Endothelial cell of umbilical vein (primary cell): Measurements from ENCODE around the gene CD34. TPM values are rescaled to one million over a fixed set of nuclear protein-coding genes. Genes with fewer than 3 reads are reported as not detected.
A peak's percentile ranks its signal among the peaks of the same experiment; 100 is the strongest.

Experiments used
- BruUV-seq: library from RNA; stranded (reverse); fragments of 400-500 nt; replicated peaks from 2 replicates; lab custom pipeline; 2021; lab: Mats Ljungman, UMichigan
- CTCF ChIA-PET: fragments of 300-600, 350-600 bp; sonication (Branson Sonifier 250); formaldehyde crosslinking; loops from one replicate; lab custom pipeline; 2021; ENCODE audit warnings: antibody characterized with exemption, inconsistent platforms; lab: Charles Lee
- POLR2A ChIA-PET: fragments of 300-600, 350-600 bp; sonication (Branson Sonifier 250); formaldehyde crosslinking; loops from one replicate; lab custom pipeline; 2021; ENCODE audit warnings: antibody characterized with exemption, inconsistent platforms; lab: Charles Lee
- DNase-seq: peaks from one replicate; pipeline ENCODE4 v3.0.0-alpha.2; 2011; ENCODE audit warnings: low read depth, low spot score
- FAIRE-seq: peaks from 2 replicates; lab custom pipeline; 2011; peaks lifted over from hg19 to GRCh38; lab: Jason Lieb, UNC
- H2AFZ ChIP-seq: 2 replicates; pipeline ENCODE4 v1.6.0; 2012; ENCODE audit warnings: low read depth, low read length, control low read depth, inconsistent platforms
- H3K27ac ChIP-seq: 2 replicates; pipeline ENCODE4 v1.5.1; 2011; ENCODE audit warnings: low read depth, mild to moderate bottlenecking, control low read depth, low read length, moderate library complexity; ENCODE audit not compliant: insufficient read depth
- H3K27me3 ChIP-seq, 2 experiments: 2 replicates each; pipeline versions ENCODE4 v1.6.0 to v1.6.1; 2011; ENCODE audit warnings: low read length in 2 of 2, mixed read lengths in 1 of 2; ENCODE audit not compliant: control insufficient read depth in 2 of 2, insufficient read depth in 2 of 2
- H3K36me3 ChIP-seq, 2 experiments: 2 replicates in 1 of 2; 3 replicates in 1 of 2; pipeline ENCODE4 v1.5.1; 2011; ENCODE audit warnings: low read length in 2 of 2, mild to moderate bottlenecking in 1 of 2, moderate library complexity in 1 of 2; ENCODE audit not compliant: control insufficient read depth in 2 of 2, insufficient read depth in 2 of 2; ENCODE audit errors: extremely low read depth in 1 of 2
- H3K4me1 ChIP-seq: 3 replicates; pipeline ENCODE4 v1.5.1; 2011; ENCODE audit warnings: mild to moderate bottlenecking, low read length; ENCODE audit not compliant: control insufficient read depth, insufficient read depth; ENCODE audit errors: extremely low read depth
- H3K4me2 ChIP-seq: 2 replicates; pipeline ENCODE4 v1.6.1; 2011; ENCODE audit warnings: low read length, control low read depth, mixed read lengths; ENCODE audit not compliant: insufficient read depth
- H3K4me3 ChIP-seq, 3 experiments: fragments of 200-600 bp in 1 of 3; sonication (generic), shearing (Covaris generic) in 1 of 3; replicated peaks in 1 of 3; 2 replicates each; pipeline ENCODE4 v1.5.1; 2011 to 2016; ENCODE audit warnings: control low read depth in 3 of 3, low read length in 3 of 3, mild to moderate bottlenecking in 2 of 3, inconsistent platforms in 1 of 3, low read depth in 1 of 3, moderate library complexity in 1 of 3; ENCODE audit not compliant: insufficient read depth in 1 of 3
- H3K79me2 ChIP-seq: 2 replicates; pipeline ENCODE4 v1.6.0; 2012; ENCODE audit warnings: low read length, inconsistent platforms; ENCODE audit not compliant: control insufficient read depth, insufficient read depth
- H3K9ac ChIP-seq: replicated peaks from 2 replicates; pipeline ENCODE3; 2011; ENCODE audit warnings: low read length, control low read depth; ENCODE audit not compliant: insufficient read depth; ENCODE audit errors: extremely low read depth
- H3K9me1 ChIP-seq: replicated peaks from 3 replicates; pipeline ENCODE4 v1.6.0; 2011; ENCODE audit warnings: mild to moderate bottlenecking, low read length; ENCODE audit not compliant: control insufficient read depth, insufficient read depth; ENCODE audit errors: extremely low read depth
- H3K9me3 ChIP-seq: replicated peaks from 2 replicates; pipeline ENCODE4 v1.5.1; 2012; ENCODE audit warnings: low read length, inconsistent platforms; ENCODE audit not compliant: control insufficient read depth, insufficient read depth
- H4K20me1 ChIP-seq: replicated peaks from 2 replicates; pipeline ENCODE3; 2011; ENCODE audit warnings: mild to moderate bottlenecking, low read length; ENCODE audit not compliant: control insufficient read depth, insufficient read depth; ENCODE audit errors: extremely low read depth
- CTCF ChIP-seq, 2 donors: IDR thresholded peaks; 1 replicate in 1 of 2; 2 replicates in 1 of 2; pipeline ENCODE4 v1.5.1; 2011; ENCODE audit warnings: low read length in 2 of 2, mild to moderate bottlenecking in 2 of 2, moderate library complexity in 2 of 2, control low read depth in 1 of 2, inconsistent platforms in 1 of 2, low read depth in 1 of 2; ENCODE audit not compliant: insufficient read depth in 1 of 2; ENCODE audit errors: extremely low read depth in 1 of 2
- EZH2 ChIP-seq: IDR thresholded peaks from 2 replicates; pipeline ENCODE4 v1.6.1; 2012; ENCODE audit warnings: borderline replicate concordance, low read depth, mild to moderate bottlenecking, moderate library complexity, low read length, inconsistent platforms; ENCODE audit not compliant: severe bottlenecking
- FOS ChIP-seq: IDR thresholded peaks from 2 replicates; pipeline ENCODE4 v1.6.1; 2011; ENCODE audit warnings: mild to moderate bottlenecking, low read length, moderate library complexity, borderline replicate concordance; ENCODE audit not compliant: insufficient read depth
- GATA2 ChIP-seq: IDR thresholded peaks from 2 replicates; pipeline ENCODE4 v1.7.0; 2011; ENCODE audit warnings: low read depth, mild to moderate bottlenecking, moderate library complexity, mixed read lengths, low read length; ENCODE audit not compliant: insufficient read length, insufficient read depth
- JUN ChIP-seq: IDR thresholded peaks from 2 replicates; pipeline ENCODE4 v1.6.1; 2011; ENCODE audit warnings: borderline replicate concordance, low read depth; ENCODE audit not compliant: insufficient read length, insufficient read depth
- MAX ChIP-seq: IDR thresholded peaks from 2 replicates; pipeline ENCODE4 v1.6.1; 2011; ENCODE audit not compliant: insufficient read depth, insufficient read length
- MYC ChIP-seq: IDR thresholded peaks from one replicate; pipeline ENCODE4 v1.6.1; 2011; ENCODE audit warnings: mild to moderate bottlenecking, low read depth, low read length
- POLR2A ChIP-seq: IDR thresholded peaks from 2 replicates; pipeline ENCODE4 v1.6.1; 2012; ENCODE audit warnings: low read depth, mild to moderate bottlenecking, control low read depth, low read length
- POLR2AphosphoS5 ChIP-seq: IDR thresholded peaks from 2 replicates; pipeline ENCODE4 v1.6.1; 2012; ENCODE audit warnings: low read depth, mild to moderate bottlenecking, control low read depth, low read length, moderate library complexity; ENCODE audit not compliant: insufficient read depth
- dilution Hi-C: fragments of 300-500 bp; cut with MboI; formaldehyde crosslinking; loops from one replicate; pipeline ENCODE4 v1.15.0; 2019; ENCODE audit warnings: low sequenced_read_pairs; ENCODE audit not compliant: extremely low pct_ligation_motif_present
- intact Hi-C: fragments of 100-400 bp; cut with micrococcal nuclease; formaldehyde crosslinking; loops from one replicate; pipeline ENCODE4 v1.10.0; 2022
- polyA plus RNA-seq, 4 experiments: library from polyadenylated mRNA; depleted of rRNA in 3 of 4; stranded (reverse) in 3 of 4; unstranded in 1 of 4; fragments of >200 nt; gene quantifications; 2 replicates each; pipeline versions ENCODE4 v1.2.1 to v1.2.3, GENCODE V29; 2011 to 2012; ENCODE audit warnings: missing spikeins in 1 of 4
- total RNA-seq: library from RNA; stranded (reverse); gene quantifications from 2 replicates; pipeline ENCODE4 v1.2.3, GENCODE V29; 2021

Gene CD34
- total and polyA plus RNA-seq, 2 donors (not counting 3 experiments of a cell fraction or from before 2014, with no cell fraction given), result 102 to 174 TPM

- intact Hi-C loops (no loop called here), dilution Hi-C loops (no loop called here)
- Histone ChIP-seq H3K79me2 (no peaks in the 10 kb centered on the region), H3K27me3 (peaks cover 2 to 5% of the 10 kb centered on the region in 2 experiments), H3K9ac (no peak overlapping the region), H3K9me3 (no peaks in the 10 kb centered on the region), H3K4me3 (no peak overlapping the region), H2AFZ (no peak overlapping the region), H3K4me2 (no peak overlapping the region), H3K27ac (no peak overlapping the region), H3K36me3 (no peaks in the 10 kb centered on the region), H3K4me1 (peaks cover 28% of the 10 kb centered on the region), H3K9me1 (no peaks in the 10 kb centered on the region), H4K20me1 (no peaks in the 10 kb centered on the region)
- FAIRE-seq, result peak; percentile 28
- POLR2A ChIA-PET, result no interaction called here
- peak; percentile 42 for DNase-seq
- CTCF ChIA-PET, result interaction anchor here (1.0 to 1.9 kb wide), 5 partner anchors 9 to 68 kb away, joined by 3 to 7 read pairs (median 5); no protein-coding TSS in a partner anchor
- TF ChIP-seq POLR2A (no peak), EZH2 (no peak), CTCF (IDR thresholded peaks at IDR 0.05; ENCODE audit: extremely low read depth in 1 of 2, insufficient read depth in 1 of 2, low read depth in 1 of 2, low read length in 2 of 2) (no peak), FOS (no peak), JUN (no peak), MAX (no peak), MYC (no peak), GATA2 (no peak), POLR2AphosphoS5 (no peak)
- no TSS peak for BruUV-seq
These were observed 42.0 kb upstream of the CD34 start for GRCh38 chr1:207952617-207953542.
